Stimulated activated CD4-positive, alpha-beta T cell treated with anti-CD3 and anti-CD28 coated beads, Interleukin-4, amount 100 ng/mL, for 24 hours (primary cell): Measurements from ENCODE around the gene RIMBP2.
"Not testable (repeated sequence)": the region's sequence is repeated elsewhere in the genome, so short reads cannot be mapped to it uniquely, and the experiment has no call there.

Experiments used
- DNase-seq: peaks from one replicate; pipeline ENCODE4 v3.0.0-alpha.2; 2020

Gene RIMBP2, protein sequence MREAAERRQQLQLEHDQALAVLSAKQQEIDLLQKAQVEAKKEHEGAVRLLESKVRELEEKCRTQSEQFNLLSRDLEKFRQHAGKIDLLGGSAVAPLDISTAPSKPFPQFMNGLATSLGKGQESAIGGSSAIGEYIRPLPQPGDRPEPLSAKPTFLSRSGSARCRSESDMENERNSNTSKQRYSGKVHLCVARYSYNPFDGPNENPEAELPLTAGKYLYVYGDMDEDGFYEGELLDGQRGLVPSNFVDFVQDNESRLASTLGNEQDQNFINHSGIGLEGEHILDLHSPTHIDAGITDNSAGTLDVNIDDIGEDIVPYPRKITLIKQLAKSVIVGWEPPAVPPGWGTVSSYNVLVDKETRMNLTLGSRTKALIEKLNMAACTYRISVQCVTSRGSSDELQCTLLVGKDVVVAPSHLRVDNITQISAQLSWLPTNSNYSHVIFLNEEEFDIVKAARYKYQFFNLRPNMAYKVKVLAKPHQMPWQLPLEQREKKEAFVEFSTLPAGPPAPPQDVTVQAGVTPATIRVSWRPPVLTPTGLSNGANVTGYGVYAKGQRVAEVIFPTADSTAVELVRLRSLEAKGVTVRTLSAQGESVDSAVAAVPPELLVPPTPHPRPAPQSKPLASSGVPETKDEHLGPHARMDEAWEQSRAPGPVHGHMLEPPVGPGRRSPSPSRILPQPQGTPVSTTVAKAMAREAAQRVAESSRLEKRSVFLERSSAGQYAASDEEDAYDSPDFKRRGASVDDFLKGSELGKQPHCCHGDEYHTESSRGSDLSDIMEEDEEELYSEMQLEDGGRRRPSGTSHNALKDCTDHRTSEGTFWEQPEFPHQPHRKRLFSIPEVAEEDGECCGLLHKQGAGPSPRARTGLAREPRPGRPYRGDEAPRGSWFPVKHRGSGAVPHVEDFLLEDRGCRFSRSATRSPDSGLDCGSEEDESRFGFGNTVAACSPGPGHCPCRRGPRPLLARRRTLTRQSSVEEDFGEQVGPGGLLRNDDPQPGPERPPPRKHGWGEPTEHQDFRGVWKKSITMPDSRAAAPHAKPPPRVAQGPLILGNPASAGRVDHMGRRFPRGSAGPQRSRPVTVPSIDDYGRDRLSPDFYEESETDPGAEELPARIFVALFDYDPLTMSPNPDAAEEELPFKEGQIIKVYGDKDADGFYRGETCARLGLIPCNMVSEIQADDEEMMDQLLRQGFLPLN (N-terminal part only)

DNA sequence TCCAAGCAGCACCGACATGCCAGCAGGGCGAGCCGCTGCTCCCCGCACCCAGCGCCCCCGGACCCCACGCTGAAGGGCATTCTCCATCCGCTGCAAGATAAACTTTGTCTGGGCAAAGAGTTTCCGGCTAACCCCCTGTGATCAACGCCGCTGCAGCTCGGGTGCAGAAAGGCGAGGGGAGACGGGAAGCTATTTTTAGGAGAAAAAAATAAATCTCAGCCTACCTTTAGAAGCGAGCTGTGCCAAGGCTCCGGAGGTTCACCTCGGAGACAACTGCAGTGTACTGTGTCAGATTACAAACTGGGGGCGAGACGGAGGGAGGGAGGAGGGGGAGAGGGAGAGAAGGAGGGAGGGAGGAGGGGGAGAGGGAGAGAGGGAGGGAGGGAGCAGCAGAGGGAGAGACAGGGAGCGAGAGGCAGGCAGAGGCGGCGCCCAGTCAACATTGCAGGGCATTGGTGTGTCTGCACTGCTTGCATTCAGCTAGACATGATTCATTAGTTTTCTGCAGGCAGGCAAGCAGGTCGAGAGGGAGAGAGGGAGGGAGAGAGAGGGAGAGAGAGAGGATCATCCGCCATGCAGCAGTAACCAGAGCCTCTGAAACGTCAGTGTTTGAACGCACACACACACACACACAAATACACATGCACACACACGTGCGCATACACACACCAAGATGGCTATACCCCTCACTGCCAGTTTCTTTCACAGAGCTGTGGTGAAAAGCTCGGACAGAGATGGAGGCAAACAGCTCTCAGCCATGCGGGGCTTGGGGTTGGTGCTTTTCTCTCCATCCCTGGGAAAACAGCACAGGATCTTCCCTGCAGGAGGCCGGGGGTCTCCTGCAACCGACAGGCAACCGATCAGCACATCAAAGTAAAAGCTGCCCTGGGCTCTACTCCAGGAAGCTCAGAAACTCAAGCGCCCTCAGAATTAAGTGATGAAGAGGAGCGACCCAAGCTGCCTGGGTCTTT lies at the start of gene RIMBP2:
Gene RIMBP2, minus strand, starts transcription at position 302 of the 971 bp plus-strand sequence. CDS start 237,286 bp downstream, outside the sequence.
- DNase-seq: no peak

DNA sequence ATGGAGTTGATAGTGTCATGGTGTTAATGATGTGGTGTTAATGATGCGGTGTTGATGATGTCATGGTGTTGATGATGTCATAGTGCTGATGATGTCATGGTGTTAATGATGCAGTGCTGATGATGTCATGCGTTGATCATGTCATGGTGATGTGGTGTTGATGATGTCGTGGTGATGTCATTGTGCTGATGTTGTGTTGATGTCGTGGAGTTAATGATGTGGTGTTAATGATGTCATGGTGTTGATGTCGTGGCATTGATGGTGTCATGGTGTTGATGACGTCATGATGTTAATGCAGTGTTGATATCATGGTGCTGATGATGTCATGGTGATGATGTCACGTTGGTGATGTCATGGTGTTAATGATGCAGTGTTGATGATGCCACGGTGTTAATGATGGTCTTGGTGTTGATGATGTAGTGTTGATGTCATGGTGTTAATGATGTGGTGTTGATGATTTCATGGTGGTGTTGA lies 49.1 kb upstream of the RIMBP2 start:
- DNase-seq: no peak

DNA sequence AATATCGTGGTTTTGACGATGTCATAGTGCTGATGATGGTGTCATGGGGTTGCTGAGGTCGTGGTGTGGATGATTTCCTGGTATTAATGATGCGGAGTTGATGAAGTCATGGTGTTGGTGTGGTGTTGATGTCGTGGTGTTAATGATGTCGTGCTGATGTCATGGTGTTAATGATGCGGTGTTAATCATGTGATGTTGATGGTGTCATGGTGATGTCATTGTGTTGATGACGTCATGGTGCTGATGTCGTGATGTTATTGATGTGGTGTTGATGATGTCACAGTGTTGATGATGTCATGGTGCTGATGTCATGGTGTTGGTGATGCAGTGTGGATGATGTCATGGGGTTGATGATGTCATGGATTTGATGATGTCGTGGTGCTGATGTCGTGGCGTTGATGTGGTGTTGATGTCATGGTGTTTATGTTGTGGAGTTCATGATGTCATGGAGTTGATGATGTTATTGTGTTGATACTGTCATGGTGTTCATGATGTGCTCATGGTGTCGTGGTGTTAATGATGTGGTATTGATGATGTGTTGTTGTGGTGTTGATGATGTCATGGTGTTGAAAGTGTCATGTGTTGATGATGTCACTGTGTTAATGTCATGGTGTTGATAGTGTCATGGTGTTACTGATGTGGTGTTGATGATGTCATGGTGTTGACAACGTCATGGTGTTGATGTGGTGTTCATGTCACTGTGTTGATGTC lies 48.5 kb upstream of the RIMBP2 start:
- DNase-seq: peak; percentile 20

DNA sequence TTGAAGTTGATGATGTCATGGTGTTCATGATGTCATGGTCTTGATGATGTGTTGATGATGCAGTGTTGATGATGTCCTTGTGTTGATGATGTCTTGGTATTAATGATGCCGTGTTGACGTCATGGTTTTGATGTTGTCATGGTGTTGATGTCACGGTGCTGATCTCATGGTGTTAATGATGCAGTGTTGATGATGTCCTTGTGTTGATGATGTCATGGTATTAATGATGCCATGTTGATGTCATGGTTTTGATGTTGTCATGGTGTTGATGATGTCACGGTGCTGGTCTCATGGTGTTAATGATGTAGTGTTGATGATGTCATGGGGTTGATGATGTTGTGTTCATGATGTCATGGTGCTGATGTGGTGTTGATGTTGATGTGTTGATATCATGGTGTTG lies 48.0 kb upstream of the RIMBP2 start:
- DNase-seq: no peak

DNA sequence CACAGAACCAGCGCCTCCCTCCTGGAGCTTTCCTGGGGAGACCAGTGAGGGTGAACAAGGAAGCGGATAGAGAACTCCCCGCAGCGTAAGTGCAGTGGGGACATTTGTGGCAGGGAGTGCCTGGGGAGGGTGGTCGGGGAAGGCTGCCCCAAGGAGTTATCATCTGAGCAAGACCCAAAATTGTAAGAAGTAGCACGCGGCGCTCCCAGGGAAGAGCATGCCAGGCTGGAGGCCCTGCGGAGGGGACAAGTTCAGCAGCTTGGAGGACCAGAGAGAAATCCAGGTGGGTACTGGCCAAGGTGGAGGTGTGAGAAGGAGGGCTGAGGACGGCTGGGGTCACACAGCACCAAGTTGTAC lies 46.2 kb upstream of the RIMBP2 start:
- no peak for DNase-seq

DNA sequence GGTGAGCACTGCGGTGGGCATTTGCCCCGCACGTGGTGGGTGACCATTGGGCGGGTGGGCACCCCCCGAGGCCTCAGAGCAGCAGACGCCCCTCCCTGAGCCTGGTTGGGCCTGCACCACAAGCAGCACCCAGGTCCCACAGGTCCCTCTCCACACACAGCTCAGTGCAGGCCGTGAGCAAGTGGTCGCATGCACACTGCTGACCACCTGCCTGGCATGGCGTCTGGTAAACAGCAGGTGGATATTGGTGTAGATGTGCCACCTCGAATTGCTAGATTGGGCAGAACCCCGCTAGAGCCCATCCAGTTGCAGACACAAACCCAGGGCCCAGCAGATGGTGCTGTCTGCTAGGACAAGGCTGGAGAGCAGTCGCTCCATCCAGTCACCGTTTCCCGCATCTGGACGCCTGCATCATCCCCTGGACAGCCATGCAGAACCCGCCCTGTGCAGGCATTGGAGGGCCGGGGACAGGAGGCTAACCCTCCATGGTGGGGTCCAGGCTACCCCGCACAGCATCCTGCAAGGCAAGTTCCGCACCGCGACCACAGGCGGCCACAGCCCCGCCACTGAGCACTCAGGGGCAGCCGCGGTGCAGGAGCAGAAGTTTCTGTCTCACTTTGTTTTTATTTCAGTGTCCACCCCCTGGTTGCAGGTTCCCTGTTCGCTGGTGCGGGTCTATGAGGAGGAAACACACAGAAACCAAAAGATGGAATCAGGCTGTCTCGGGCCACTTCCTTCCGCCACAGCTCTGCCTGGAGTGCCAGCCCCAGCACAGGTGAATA lies 45.6 kb upstream of the RIMBP2 start:
- peak; percentile 76 for DNase-seq

DNA sequence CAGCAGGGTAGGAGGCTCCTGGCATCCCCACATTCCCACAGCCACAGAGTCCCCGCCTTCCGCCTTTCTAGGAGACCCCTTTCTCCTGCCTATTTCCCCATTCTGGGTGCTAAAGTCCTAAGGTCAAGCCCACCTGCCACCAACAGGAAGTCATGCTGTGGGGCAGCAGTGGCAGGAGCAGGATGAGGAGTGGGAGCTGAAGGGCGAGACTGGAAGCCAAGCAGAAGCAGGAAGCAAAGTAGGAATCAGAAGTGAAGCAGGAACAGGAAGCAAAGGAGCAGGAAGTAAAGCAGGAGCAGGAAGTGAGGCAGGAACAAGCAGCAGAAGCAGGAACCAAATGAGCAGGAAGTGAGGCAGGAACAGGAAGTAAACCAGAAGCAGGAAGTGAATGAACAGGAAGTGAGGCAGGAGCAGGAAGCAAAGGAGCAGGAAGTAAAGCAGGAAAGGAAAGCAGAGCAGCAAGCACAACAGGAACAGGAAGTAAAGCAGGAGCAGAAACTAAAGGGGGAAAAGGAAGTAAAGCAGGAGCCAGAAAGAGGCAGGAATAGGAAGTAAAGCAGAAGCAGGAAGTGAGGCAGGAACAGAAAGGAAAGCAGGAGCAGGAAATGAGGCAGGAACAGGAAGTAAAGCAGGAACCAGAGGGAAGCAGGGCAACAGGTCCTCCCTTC lies 38.3 kb upstream of the RIMBP2 start:
- DNase-seq: no peak

DNA sequence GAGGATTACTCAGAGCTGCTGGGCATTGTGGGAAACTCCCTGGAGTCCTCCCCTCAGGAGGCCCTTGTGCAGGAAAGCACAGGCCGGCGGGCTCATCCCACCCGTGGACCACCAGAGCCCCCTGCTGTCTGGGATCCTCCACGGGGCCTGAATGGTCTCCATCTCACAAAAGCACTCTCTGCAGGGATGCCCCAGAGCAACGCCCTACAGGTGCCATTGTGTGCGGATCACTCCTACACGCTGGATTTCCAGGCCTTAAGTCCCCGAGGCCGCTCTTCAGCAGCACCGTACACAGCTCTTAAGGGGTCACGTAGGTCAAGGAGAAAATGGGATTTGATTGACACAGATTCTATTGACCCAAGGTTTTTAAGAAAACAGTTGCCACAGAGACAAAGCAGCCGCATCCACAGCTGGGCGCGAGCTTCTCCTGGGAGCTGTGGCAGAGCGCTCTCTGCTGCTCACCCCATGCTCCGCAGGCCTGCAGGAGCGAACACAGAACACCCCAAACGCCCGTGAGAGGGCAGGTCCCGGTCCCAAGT lies 36.7 kb upstream of the RIMBP2 start:
- no peak for DNase-seq

DNA sequence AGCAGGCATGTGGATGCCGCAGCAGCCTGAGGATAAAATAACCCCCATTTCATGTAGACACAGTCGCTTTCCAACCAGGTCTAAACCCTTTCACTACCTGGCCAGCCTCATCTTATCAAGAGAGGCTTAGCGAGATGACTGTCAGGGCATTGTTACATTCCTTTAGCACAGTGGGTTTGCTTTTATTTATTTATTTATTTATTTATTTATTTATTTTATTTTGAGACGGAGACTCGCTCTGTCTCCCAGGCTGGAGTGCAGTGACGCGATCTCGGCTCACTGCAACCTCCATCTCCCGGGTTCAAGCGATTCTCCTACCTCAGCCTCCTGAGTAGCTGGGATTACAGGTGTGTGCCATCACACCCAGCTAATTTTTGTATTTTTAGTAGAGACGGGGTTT lies 35.9 kb upstream of the RIMBP2 start:
- not testable (repeated sequence) for DNase-seq

DNA sequence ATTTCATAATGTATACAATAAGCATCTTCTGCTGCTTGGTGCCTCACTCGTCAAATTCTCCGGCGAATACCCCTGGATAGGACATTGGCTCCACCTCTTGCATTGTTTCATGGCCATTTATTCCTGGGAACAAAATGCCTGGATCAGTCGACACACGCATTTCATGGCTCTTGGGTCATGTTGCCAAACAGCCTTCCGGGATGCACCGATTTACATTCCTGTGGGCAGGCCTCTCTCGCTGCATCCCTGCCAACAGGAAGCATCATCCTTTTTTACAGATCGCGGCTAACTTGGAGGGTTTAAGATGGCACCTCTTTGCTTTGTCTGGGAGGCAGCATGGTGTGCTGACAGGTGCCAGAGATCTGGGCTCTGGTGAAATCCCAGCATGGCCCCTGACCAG lies 32.7 kb upstream of the RIMBP2 start:
- DNase-seq: no peak

DNA sequence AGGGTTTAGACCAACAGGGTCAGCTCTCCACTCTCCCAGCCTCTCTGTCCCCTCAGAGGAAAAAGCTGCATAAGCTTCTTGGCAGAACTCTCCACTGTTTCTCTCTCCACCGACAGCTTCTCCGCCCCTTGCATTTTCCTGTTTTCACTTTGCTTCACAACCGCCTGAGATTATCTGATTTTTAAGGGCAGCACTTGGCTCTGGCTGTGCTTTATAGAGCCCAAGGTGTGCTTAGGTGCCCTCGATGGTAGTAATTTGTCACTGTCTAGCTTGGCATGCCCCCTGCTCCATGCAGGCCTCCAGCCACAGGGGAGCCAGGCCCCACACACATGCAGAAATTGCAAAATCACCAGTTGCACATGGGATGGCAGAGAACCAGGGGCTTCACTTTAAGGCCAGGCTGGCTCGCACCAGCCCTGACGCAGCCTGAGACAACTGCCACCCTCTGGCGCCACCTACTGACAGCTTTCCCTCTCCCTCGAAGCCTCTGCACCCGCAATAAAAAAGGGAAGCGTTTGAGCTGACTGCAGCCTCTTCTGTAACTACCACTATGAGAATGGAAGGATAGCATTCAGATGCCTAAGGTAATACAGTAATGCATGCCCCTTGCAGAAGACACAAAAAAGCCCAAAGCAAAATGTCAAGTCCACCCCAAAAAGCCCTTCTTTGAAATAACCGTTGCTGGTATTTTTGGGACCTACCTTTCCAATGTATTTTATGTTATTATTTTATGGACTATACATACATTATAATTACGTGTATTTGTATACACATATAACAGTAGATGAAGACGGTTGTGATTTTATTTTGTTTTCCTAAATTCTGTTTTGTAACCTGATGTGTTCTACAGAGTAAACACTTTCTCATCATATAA lies 32.0 kb upstream of the RIMBP2 start:
- DNase-seq: peak; percentile 78

DNA sequence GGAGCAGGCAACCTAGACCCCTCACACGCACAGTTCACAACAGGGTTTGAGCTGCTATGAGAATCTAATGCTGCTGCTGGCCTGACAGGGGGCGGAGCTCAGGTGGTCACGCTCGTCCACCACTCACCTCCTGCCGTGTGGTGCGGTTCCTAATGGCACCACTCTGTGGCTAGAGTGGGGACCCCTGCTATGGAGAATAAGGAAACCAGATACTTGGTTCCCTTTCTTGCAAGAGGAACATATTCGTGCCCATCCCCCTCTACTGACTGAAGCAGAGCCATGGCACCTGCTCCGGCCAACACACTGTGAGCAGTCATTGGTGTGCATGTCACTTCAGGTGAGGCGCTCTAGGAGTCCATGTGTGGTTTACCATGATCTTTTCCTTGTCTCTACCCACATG lies 30.4 kb upstream of the RIMBP2 start:
- no peak for DNase-seq

DNA sequence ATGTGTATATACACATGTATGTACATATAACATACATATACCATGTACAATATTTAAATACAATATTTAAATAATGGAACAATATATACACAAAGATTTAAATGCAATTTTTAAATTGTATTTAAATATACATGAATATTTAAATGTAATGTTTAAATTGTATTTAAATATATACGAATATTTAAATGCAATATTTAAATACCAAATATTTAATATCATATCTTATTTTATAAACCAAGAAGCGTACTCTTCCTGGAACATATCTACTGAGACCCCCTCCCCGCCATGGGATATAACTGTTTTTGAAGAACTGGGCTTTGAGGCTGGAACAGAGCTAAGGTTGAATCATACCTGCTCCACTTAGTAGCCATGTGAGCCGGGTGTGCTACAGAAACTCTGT lies 29.8 kb upstream of the RIMBP2 start:
- no peak for DNase-seq

DNA sequence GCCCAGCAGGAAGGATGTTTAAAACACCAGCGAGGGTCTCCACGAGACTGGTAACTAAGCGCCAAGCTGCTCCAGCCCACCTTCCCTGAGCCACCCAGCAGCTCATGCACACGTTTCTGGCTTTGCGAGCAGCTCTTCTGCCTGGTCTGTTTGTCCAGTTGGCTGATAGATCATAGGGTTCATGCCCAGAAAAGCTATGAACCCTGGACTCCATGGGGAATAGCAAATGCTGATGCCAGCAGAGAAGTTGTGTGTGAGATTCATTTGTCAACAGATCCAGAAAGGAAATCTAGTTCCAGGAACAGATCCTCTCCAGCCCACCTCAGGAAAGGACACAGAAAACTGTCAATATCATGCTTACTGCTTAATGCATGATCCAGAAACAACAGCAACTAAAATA lies 28.2 kb upstream of the RIMBP2 start:
- no peak for DNase-seq

DNA sequence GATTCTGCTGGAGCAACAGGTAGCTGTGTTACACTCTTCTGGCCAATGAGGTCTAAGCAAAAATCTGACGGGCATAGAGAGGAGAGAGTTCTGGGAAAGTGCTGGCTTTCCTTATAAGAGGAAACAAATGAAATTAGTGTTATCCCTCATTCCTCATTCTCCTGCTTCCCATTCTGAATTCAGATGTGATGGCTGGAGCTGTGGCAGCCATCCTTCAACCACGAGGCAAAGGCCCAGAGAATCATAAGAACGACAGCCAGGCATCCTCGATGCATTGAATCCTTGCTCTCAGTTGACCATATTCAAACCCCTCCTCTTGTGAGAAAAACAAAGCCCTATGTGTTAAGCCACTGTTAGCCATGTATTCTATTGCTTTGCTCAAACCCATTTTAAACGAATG lies 27.5 kb upstream of the RIMBP2 start:
- no peak for DNase-seq

DNA sequence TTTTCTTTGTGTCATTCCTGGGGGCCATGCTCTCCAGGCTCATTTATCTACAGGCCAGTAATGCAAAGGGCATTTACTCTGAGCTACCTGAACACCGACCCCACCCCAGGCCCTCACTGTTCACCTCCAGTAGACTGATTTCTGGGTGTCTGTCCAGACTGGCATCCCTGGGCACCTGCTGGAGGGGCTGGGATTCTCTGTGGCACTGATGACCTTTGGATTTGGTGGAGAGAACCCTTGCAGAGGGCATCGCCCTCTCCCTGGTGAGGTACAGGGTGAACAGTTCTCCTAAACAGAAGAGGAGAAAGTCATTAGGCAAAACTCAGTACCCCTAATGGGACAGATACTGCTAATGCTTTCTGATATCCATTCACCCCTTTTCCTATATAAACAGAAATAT lies 27.1 kb upstream of the RIMBP2 start:
- DNase-seq: no peak

DNA sequence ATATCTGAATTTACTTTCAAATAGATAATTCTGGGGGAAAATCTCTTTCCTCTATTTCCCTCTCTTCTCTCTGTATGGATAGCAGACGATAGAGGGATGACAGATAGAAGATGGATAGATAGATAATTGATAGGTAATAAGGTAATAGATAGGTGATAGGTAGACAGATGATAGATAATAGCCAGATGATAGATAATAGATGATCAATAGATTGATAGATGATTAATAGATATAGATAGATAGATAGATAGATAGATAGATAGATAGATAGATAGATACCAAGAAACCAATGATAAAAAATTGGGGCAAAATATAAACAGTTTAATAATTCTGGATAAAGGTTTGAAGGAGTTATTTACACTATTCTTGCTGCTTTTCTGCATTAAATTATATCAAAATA lies 26.6 kb upstream of the RIMBP2 start:
- DNase-seq: no peak

DNA sequence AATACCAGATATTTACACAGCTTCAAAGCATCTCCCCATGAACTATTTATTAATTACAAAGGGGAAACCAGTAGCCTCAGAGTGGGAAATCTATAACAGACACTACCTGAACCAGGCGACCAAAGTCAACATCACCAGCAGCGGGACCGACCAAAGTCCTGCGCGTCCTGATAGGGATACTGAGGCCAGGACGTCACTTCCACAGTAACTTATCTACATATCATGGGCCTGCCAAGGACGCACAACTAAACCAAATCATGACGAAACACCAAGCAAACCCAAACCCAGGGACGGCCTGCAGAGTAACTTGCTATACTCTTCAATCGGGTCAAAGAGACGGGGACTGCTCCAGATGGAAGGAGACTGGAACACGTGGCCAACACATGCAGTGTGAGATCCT lies 26.0 kb upstream of the RIMBP2 start:
- no peak for DNase-seq

DNA sequence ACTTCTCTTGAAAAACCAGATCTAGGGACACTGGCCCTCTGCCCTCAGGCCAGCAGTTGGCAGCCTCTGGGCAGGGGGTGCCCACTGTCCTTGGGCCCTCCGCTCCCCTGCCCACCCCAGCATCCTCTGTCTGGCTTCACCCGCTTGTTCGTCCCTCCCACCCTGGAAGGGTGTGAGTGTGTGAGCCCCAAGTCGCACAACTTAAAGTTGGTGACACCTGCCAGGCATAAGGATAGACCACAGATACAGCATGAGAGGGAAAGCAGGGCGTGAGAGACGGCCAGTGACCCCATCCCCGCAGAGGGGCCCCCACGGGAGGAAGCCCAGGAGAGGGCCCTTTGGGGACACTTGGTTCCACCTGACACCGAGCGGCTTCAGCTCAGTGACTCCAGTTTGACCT lies 23.5 kb upstream of the RIMBP2 start:
- DNase-seq: no peak
